ENCODE results near the gene PIK3C2G.

The PIK3C2G gene

DNA sequence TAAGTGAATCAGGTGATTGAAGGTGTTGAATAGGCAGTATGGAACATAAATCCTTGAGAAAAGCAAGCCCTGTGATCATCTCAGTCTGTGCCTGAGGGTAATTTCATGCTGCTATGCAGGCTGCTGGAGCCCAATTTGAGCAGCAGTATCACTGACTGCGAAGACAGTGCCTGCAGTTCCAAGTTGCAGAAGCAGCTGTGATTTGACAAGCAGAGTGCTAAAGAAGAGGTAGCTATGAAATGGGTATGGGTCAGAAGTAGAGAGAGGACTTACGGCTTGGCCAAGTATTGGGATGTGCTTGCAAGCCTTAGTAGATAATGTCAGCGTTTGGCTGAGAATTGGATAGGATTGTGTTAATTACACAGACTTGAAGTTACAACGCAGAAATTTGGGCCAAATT is 22.5 kb downstream of the PIK3C2G start:
- TF ChIP-seq, protein P1, sequence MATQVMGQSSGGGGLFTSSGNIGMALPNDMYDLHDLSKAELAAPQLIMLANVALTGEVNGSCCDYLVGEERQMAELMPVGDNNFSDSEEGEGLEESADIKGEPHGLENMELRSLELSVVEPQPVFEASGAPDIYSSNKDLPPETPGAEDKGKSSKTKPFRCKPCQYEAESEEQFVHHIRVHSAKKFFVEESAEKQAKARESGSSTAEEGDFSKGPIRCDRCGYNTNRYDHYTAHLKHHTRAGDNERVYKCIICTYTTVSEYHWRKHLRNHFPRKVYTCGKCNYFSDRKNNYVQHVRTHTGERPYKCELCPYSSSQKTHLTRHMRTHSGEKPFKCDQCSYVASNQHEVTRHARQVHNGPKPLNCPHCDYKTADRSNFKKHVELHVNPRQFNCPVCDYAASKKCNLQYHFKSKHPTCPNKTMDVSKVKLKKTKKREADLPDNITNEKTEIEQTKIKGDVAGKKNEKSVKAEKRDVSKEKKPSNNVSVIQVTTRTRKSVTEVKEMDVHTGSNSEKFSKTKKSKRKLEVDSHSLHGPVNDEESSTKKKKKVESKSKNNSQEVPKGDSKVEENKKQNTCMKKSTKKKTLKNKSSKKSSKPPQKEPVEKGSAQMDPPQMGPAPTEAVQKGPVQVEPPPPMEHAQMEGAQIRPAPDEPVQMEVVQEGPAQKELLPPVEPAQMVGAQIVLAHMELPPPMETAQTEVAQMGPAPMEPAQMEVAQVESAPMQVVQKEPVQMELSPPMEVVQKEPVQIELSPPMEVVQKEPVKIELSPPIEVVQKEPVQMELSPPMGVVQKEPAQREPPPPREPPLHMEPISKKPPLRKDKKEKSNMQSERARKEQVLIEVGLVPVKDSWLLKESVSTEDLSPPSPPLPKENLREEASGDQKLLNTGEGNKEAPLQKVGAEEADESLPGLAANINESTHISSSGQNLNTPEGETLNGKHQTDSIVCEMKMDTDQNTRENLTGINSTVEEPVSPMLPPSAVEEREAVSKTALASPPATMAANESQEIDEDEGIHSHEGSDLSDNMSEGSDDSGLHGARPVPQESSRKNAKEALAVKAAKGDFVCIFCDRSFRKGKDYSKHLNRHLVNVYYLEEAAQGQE (IDR thresholded peaks at IDR 0.05; ENCODE audit: insufficient read depth in 1 of 2, low read depth in 2 of 2, low read length in 2 of 2), result no peak
- TF ChIP-seq FOXP2 (optimal IDR thresholded peaks at IDR 0.05; ENCODE audit: borderline replicate concordance, extremely low read depth, extremely low read length, insufficient read depth) (no peak), POLR2AphosphoS5 (IDR thresholded peaks at IDR 0.05; ENCODE audit: low read depth, low read length) (no peak), TAF1 (IDR thresholded peaks at IDR 0.05; ENCODE audit: borderline replicate concordance, insufficient read depth, low read length) (no peak), SIN3A (IDR thresholded peaks at IDR 0.05; ENCODE audit: borderline replicate concordance, insufficient read depth, low read length) (no peak)

DNA sequence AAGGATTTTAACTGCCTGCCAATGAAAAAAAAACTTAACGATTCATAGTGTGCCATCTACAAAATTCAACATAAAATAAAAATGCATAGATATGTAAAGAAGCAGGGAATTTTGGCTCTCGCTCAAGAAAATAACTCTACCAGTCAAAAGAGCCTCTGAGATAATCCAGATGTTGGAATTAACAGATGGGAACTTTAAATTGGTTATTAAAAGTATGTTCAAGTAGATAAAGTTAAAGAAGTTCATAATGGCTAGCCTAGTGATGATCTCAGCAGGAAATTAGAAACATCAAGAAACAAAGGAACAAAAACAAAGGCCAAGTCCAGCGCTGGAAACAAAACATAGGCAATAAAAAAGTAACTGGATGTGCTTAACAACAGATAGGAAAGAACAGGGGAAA is 23.1 kb downstream of the PIK3C2G start:
- TF ChIP-seq SIN3A (IDR thresholded peaks at IDR 0.05; ENCODE audit: borderline replicate concordance, insufficient read depth, low read length), result no peak
- TF ChIP-seq, protein P1 (IDR thresholded peaks at IDR 0.05; ENCODE audit: insufficient read depth in 1 of 2, low read depth in 2 of 2, low read length in 2 of 2), result no peak
- no peak for TF ChIP-seq POLR2AphosphoS5 (IDR thresholded peaks at IDR 0.05; ENCODE audit: low read depth, low read length)
- no peak for TF ChIP-seq TAF1 (IDR thresholded peaks at IDR 0.05; ENCODE audit: borderline replicate concordance, insufficient read depth, low read length)

DNA sequence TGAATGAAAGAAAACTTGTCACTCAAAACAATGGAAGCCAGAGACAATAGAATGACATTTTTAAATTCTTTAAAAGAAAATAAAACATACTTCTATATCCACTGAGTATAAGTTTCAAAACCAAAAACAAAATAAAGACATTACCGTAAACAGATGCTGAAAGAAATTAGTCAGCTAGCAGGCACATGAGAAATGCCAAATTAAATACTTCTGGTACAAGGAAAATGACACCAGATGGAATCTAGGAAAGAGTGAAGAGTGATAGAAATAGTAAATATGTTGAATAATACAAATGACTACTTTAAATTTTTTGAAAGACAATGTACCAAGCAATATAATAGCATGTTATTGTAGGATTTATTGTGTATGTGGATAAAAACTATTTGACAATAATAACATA is 23.8 kb downstream of the PIK3C2G start:
- TF ChIP-seq FOXP2 (optimal IDR thresholded peaks at IDR 0.05; ENCODE audit: borderline replicate concordance, extremely low read depth, extremely low read length, insufficient read depth) (no peak), TAF1 (IDR thresholded peaks at IDR 0.05; ENCODE audit: borderline replicate concordance, insufficient read depth, low read length) (no peak), SIN3A (IDR thresholded peaks at IDR 0.05; ENCODE audit: borderline replicate concordance, insufficient read depth, low read length) (no peak), POLR2AphosphoS5 (IDR thresholded peaks at IDR 0.05; ENCODE audit: low read depth, low read length) (no peak)
- TF ChIP-seq, protein P1 (IDR thresholded peaks at IDR 0.05; ENCODE audit: insufficient read depth in 1 of 2, low read depth in 2 of 2, low read length in 2 of 2), result no peak

DNA sequence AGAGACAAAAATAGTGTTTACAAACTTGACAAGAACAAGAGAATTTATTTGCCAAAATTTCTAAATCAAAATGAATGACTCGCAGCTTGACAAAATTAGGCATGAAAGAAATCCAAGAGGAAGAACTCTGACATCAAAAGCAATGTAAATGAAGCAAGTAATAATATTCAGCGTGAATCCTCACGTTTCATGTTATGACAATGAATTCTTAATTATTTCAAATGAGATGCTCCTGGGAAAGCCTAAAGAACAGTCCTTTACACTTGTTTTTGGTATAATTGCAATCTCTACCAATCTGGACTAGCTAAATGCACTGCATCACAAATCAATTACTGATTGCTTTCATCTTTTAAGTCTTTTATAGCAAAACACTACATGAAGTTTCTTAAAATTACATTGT is 29.1 kb downstream of the PIK3C2G start:
- TF ChIP-seq SIN3A (IDR thresholded peaks at IDR 0.05; ENCODE audit: borderline replicate concordance, insufficient read depth, low read length), result no peak
- no peak for TF ChIP-seq TAF1 (IDR thresholded peaks at IDR 0.05; ENCODE audit: borderline replicate concordance, insufficient read depth, low read length)
- TF ChIP-seq, protein P1 (IDR thresholded peaks at IDR 0.05; ENCODE audit: insufficient read depth in 1 of 2, low read depth in 2 of 2, low read length in 2 of 2), result no peak
- TF ChIP-seq FOXP2 (optimal IDR thresholded peaks at IDR 0.05; ENCODE audit: borderline replicate concordance, extremely low read depth, extremely low read length, insufficient read depth), result no peak
- no peak for TF ChIP-seq POLR2AphosphoS5 (IDR thresholded peaks at IDR 0.05; ENCODE audit: low read depth, low read length)

DNA sequence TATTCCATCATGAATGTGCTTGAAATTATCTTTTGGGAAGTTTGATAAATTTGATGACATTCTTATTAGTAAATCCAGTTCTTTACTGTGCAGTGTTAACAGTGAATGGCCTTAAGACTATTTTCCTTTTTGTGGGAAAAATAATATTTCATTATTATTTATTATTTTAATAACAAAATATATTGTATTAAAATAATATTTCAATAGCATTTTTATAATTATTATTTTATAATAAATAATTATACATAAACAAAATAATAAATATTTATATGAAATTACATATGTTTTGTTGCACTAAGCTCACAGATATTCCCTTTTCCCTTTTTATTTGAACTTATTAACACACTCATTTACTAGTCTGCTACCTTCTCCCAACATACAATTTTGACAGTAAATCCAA is 33.6 kb downstream of the PIK3C2G start:
- TF ChIP-seq SIN3A (IDR thresholded peaks at IDR 0.05; ENCODE audit: borderline replicate concordance, insufficient read depth, low read length) (no peak), POLR2AphosphoS5 (IDR thresholded peaks at IDR 0.05; ENCODE audit: low read depth, low read length) (no peak), FOXP2 (optimal IDR thresholded peaks at IDR 0.05; ENCODE audit: borderline replicate concordance, extremely low read depth, extremely low read length, insufficient read depth) (no peak), TAF1 (IDR thresholded peaks at IDR 0.05; ENCODE audit: borderline replicate concordance, insufficient read depth, low read length) (no peak)
- TF ChIP-seq, protein P1 (IDR thresholded peaks at IDR 0.05; ENCODE audit: insufficient read depth in 1 of 2, low read depth in 2 of 2, low read length in 2 of 2), result no peak

Measured in PFSK-1 (cell line).